ENCODE measurements around the gene SPATA17.

DNA sequence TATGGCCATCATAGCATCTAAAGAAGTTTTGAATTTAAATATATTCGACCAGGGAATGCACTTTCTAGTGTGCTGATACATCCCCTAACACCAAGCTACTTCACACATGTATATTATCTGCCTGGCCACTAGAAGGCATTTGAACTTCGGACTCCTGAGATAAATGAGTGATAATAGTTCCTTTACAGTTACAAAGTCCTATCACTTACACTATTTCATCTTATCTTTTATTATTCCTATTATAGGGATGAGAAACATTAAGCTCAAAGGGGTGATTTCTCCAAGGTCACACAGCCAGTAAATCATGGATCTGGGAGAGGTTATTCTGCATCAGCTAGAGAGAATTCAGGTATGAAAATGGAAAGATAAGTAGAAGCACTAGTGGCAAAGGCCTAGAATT lies 40.5 kb upstream of the SPATA17 start:
- no peak for TF ChIP-seq POLR2A (IDR thresholded peaks at IDR 0.05; ENCODE audit: low read depth, low read length)
- TF ChIP-seq POLR2AphosphoS5 (IDR thresholded peaks at IDR 0.05; ENCODE audit: low read depth, low read length) = no peak

Data from GM12892 (cell line).